PC-9 (cell line): Measurements from ENCODE around the gene INPP4A. TPM values are rescaled to one million over a fixed set of nuclear protein-coding genes. Genes with fewer than 3 reads are reported as not detected.

Source experiments
- BruUV-seq: library from RNA; stranded (reverse); fragments of 400-500 nt; replicated peaks from 2 replicates; lab custom pipeline; 2021; lab: Mats Ljungman, UMichigan
- CTCF ChIA-PET: fragments of 300-600 bp; sonication (Branson Sonifier 250); formaldehyde crosslinking; loops from one replicate; lab custom pipeline; 2022; ENCODE audit warnings: antibody characterized with exemption; lab: Charles Lee
- POLR2A ChIA-PET: fragments of 300-600 bp; sonication (Branson Sonifier 250); formaldehyde crosslinking; loops from one replicate; lab custom pipeline; 2022; ENCODE audit warnings: antibody characterized with exemption; ENCODE audit not compliant: unreplicated experiment; lab: Charles Lee
- DNase-seq, 2 experiments: peaks; one replicate each; pipeline versions ENCODE4 v3.0.0 to v3.0.0-alpha.2; 2015 to 2022; ENCODE audit warnings: mixed read lengths in 1 of 2
- H2AFZ ChIP-seq: fragments of 200-600 bp; sonication (generic); 2 replicates; pipeline ENCODE4 v1.8.1; 2017; ENCODE audit warnings: antibody characterized with exemption
- H3F3A ChIP-seq: fragments of 200-600 bp; sonication (generic); 2 replicates; pipeline ENCODE4 v1.8.1; 2017; ENCODE audit warnings: antibody characterized with exemption, mild to moderate bottlenecking, low read depth; ENCODE audit not compliant: insufficient read depth
- H3K27ac ChIP-seq: fragments of 200-600 bp; sonication (generic); 2 replicates; pipeline ENCODE4 v1.6.1; 2016; ENCODE audit warnings: mixed run types
- H3K27me3 ChIP-seq: fragments of 200-600 bp; sonication (generic); 2 replicates; pipeline ENCODE4 v1.6.1; 2016; ENCODE audit warnings: low read depth, mixed run types; ENCODE audit not compliant: insufficient read depth
- H3K36me3 ChIP-seq: fragments of 200-600 bp; sonication (generic); 2 replicates; pipeline ENCODE4 v1.6.1; 2016; ENCODE audit warnings: low read depth, mixed run types
- H3K4me1 ChIP-seq: fragments of 200-600 bp; sonication (generic); replicated peaks from 2 replicates; pipeline ENCODE4 v1.6.1; 2016; ENCODE audit warnings: mixed run types; ENCODE audit not compliant: insufficient read depth
- H3K4me2 ChIP-seq: fragments of 200-600 bp; sonication (generic); 2 replicates; pipeline ENCODE4 v1.6.1; 2017; ENCODE audit warnings: mixed run types
- H3K4me3 ChIP-seq: fragments of 200-600 bp; sonication (generic); 2 replicates; pipeline ENCODE4 v1.6.1; 2016; ENCODE audit warnings: mixed run types
- H3K79me2 ChIP-seq: fragments of 200-600 bp; sonication (generic); 2 replicates; pipeline ENCODE4 v1.6.1; 2017; ENCODE audit warnings: low read depth, mixed run types
- H3K9me2 ChIP-seq: fragments of 200-600 bp; sonication (generic); 2 replicates; pipeline ENCODE4 v1.8.1; 2017; ENCODE audit warnings: mild to moderate bottlenecking; ENCODE audit not compliant: insufficient read depth
- H3K9me3 ChIP-seq: fragments of 200-600 bp; sonication (generic); 2 replicates; pipeline ENCODE4 v1.8.1; 2016; ENCODE audit warnings: low read depth; ENCODE audit not compliant: insufficient read depth
- H4K20me1 ChIP-seq: fragments of 200-600 bp; sonication (generic); 2 replicates; pipeline ENCODE4 v1.8.1; 2017; ENCODE audit not compliant: insufficient read depth
- EZH2 ChIP-seq: fragments of 200-600 bp; sonication (generic); IDR thresholded peaks from 2 replicates; pipeline ENCODE4 v1.8.0; 2017; ENCODE audit warnings: antibody characterized with exemption, low read depth
- intact Hi-C: fragments of 100-400 bp; cut with micrococcal nuclease; formaldehyde crosslinking; loops from one replicate; pipeline ENCODE4 v1.10.0; 2022; ENCODE audit not compliant: unreplicated experiment
- total RNA-seq: library from RNA; stranded (reverse); gene quantifications from 2 replicates; pipeline ENCODE4 v1.2.3, GENCODE V29; 2021
- TF ChIP-seq, protein P1 (sequence below): fragments of 200-600 bp; sonication (generic); conservative IDR thresholded peaks from 2 replicates; pipeline ENCODE4 v1.6.1; 2017; ENCODE audit warnings: mixed run types, antibody characterized with exemption, mild to moderate bottlenecking, moderate library complexity

INPP4A gene
- total RNA-seq, 1 experiment from 2014 or later: 52.9 TPM

DNA sequence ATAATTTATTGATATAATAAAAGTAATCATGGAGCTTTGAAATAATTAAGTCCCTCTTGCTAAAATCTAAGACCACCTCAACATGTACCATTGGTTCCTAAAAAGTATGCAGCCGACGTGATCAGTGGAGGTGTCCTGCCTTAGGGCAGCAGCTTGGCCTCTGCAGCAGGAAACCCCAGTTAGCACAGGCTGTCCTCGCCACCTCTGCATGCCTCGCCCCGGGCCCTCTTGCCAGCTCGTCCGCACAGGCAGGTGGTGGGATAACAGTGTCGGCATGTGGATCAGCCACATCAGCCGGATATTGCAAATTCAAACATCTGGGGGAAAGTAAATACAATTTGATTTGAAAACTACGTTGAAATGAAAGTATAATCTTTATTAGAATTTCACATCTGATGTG, 140.7 kb downstream of the INPP4A start:
- TF ChIP-seq, protein P1, sequence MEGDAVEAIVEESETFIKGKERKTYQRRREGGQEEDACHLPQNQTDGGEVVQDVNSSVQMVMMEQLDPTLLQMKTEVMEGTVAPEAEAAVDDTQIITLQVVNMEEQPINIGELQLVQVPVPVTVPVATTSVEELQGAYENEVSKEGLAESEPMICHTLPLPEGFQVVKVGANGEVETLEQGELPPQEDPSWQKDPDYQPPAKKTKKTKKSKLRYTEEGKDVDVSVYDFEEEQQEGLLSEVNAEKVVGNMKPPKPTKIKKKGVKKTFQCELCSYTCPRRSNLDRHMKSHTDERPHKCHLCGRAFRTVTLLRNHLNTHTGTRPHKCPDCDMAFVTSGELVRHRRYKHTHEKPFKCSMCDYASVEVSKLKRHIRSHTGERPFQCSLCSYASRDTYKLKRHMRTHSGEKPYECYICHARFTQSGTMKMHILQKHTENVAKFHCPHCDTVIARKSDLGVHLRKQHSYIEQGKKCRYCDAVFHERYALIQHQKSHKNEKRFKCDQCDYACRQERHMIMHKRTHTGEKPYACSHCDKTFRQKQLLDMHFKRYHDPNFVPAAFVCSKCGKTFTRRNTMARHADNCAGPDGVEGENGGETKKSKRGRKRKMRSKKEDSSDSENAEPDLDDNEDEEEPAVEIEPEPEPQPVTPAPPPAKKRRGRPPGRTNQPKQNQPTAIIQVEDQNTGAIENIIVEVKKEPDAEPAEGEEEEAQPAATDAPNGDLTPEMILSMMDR: no peak
- TF ChIP-seq EZH2: no peak
- Histone ChIP-seq H2AFZ (no peak overlapping the region), H3K27me3 (no peaks in the 10 kb centered on the region), H3K27ac (no peak overlapping the region), H4K20me1 (no peaks in the 10 kb centered on the region), H3K9me3 (no peaks in the 10 kb centered on the region), H3K9me2 (no peaks in the 10 kb centered on the region), H3K36me3 (no peaks in the 10 kb centered on the region), H3K4me1 (no peaks in the 10 kb centered on the region), H3K79me2 (no peaks in the 10 kb centered on the region), H3K4me2 (no peak overlapping the region), H3K4me3 (no peak overlapping the region), H3F3A (no peaks in the 10 kb centered on the region)
- no peak for DNase-seq
- POLR2A ChIA-PET: no interaction called here
- intact Hi-C loops: no loop called here
- CTCF ChIA-PET: no interaction called here
- BruUV-seq: no TSS peak

DNA sequence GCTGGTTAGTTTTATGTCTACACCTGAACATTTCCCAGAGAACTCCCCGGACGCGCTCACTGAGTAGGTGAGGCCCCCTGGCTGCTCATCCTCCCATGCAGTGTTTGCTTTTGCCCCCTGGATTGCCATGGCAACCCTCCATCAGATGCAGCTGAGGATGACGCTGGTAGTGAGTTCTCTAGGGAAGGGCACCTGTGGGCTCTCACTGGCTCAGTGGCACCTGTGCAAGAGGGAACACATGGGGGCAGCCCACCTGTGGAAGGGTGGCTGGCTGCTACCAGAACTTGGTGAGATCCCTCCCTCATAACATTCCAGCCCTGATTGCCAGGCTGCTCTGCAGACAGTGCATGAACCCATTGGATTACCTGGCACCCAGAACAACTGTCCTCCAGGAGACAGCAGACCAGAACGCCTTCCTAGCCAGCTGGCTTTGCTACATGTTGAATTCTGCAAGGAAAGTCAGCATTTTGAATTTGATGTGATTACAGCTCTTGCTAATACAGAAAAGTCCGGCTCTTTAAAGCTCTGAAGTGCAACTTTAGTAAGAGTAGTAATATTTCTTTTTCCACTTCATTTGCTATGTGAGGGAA, 142.0 kb downstream of the INPP4A start:
- no peaks in the 10 kb centered on the region for H3K27me3 ChIP-seq
- no peak overlapping the region for H3K4me3 ChIP-seq
- intact Hi-C loops: loop anchor here (1.0 kb wide), 1 partner anchor 26 kb away; no protein-coding TSS in a partner anchor
- no peak overlapping the region for H3K27ac ChIP-seq
- no peak for TF ChIP-seq EZH2
- TF ChIP-seq, protein P1: no peak
- no TSS peak for BruUV-seq
- no peaks in the 10 kb centered on the region for H3K9me3 ChIP-seq
- no peaks in the 10 kb centered on the region for H3F3A ChIP-seq
- ChIA-PET POLR2A (interaction anchor here (0.6 to 0.7 kb wide), 2 partner anchors 28 to 851 kb away, joined by 3 read pairs; no protein-coding TSS in a partner anchor), CTCF (no interaction called here)
- no peaks in the 10 kb centered on the region for H3K4me1 ChIP-seq
- H3K36me3 ChIP-seq: no peaks in the 10 kb centered on the region
- no peak for DNase-seq
- no peaks in the 10 kb centered on the region for H4K20me1 ChIP-seq
- H3K9me2 ChIP-seq: no peaks in the 10 kb centered on the region
- H2AFZ ChIP-seq: no peak overlapping the region
- no peak overlapping the region for H3K4me2 ChIP-seq
- H3K79me2 ChIP-seq: no peaks in the 10 kb centered on the region

DNA sequence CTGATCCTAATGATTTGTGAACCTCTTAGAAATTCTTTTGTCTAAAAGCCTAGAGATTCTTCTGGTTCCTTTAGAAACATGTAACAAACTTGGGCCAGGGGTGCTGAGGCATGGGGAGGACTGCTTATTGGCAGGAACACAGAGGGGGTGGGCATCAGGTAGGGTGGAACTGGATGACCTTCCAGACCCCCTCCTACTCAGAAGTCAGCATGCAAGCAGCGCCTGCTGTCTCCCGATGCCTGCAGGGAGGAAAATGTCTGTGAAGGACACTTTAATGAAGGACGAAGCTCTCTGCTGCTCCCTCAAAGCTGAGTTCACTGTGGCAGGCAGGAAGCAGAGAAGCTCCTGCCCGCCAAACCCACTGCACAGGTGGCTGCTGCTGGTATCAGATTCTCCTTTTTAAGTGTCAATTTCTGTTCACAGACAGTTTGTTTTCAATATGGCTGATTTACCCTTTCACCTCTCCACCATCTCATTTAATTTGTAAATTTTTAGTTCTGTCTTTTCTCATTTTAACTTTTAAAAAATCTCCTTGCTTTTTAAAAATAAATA, 144.3 kb downstream of the INPP4A start:
- H3K4me1 ChIP-seq: no peaks in the 10 kb centered on the region
- H3K9me2 ChIP-seq: no peaks in the 10 kb centered on the region
- H3K27me3 ChIP-seq: no peaks in the 10 kb centered on the region
- no peaks in the 10 kb centered on the region for H3K36me3 ChIP-seq
- TF ChIP-seq EZH2: no peak
- TF ChIP-seq, protein P1: no peak
- H3K4me3 ChIP-seq: no peak overlapping the region
- H3K4me2 ChIP-seq: no peak overlapping the region
- no peak for DNase-seq
- H3F3A ChIP-seq: no peaks in the 10 kb centered on the region
- no peaks in the 10 kb centered on the region for H3K79me2 ChIP-seq
- POLR2A ChIA-PET: no interaction called here
- H3K27ac ChIP-seq: no peak overlapping the region
- no peaks in the 10 kb centered on the region for H4K20me1 ChIP-seq
- no peak overlapping the region for H2AFZ ChIP-seq
- intact Hi-C loops: no loop called here
- no TSS peak for BruUV-seq
- H3K9me3 ChIP-seq: no peaks in the 10 kb centered on the region
- CTCF ChIA-PET: no interaction called here
